SK-N-MC (cell line): ENCODE measurements around the gene FLT3LG.

Source experiments
- DNase-seq: peaks from one replicate; pipeline ENCODE4 v3.0.0-alpha.2; 2011; ENCODE audit warnings: low read depth, low spot score
- H3K27ac ChIP-seq: fragments of 200-600 bp; sonication (generic); 2 replicates; pipeline ENCODE4 v1.5.1; 2016; ENCODE audit warnings: mixed run types
- H3K36me3 ChIP-seq: fragments of 200-600 bp; sonication (generic); 2 replicates; pipeline ENCODE4 v1.6.1; 2017; ENCODE audit warnings: antibody characterized with exemption, low read length, mixed read lengths; ENCODE audit not compliant: insufficient read depth
- H3K4me3 ChIP-seq: fragments of 200-600 bp; sonication (generic); 2 replicates; pipeline ENCODE4 v1.5.1; 2016
- H3K9ac ChIP-seq: fragments of 200-600 bp; sonication (generic); 2 replicates; pipeline ENCODE4 v1.8.0; 2017; ENCODE audit warnings: mixed run types, mixed read lengths; ENCODE audit not compliant: insufficient read length
- H3K9me3 ChIP-seq: fragments of 200-600 bp; sonication (generic); 2 replicates; pipeline ENCODE4 v1.6.1; 2017; ENCODE audit warnings: low read depth, mild to moderate bottlenecking, antibody characterized with exemption, low read length, moderate library complexity, mixed read lengths
- EZH2 ChIP-seq: fragments of 200-600 bp; sonication (generic); IDR thresholded peaks from one replicate; pipeline ENCODE4 v1.6.1; 2017; ENCODE audit warnings: antibody characterized with exemption
- FOXP2 ChIP-seq: optimal IDR thresholded peaks from 2 replicates; pipeline ENCODE3; 2011; ENCODE audit warnings: mild to moderate bottlenecking, moderate library complexity; ENCODE audit not compliant: insufficient read depth; ENCODE audit errors: extremely low read length, control extremely low read depth
- POLR2AphosphoS5 ChIP-seq: IDR thresholded peaks from 2 replicates; pipeline ENCODE4 v1.6.1; 2012; ENCODE audit warnings: mild to moderate bottlenecking, low read depth, low read length, borderline replicate concordance

FLT3LG gene

GRCh38 chr19:49488046-49488862, 14.2 kb downstream of the FLT3LG start:
- peak overlapping the region; percentile 100 for H3K9ac ChIP-seq
- H3K4me3 ChIP-seq, result peak overlapping the region; percentile 98
- H3K36me3 ChIP-seq, result peaks cover 58% of the 10 kb centered on the region
- peak overlapping the region; percentile 97 for H3K27ac ChIP-seq
- no peaks in the 10 kb centered on the region for H3K9me3 ChIP-seq
- TF ChIP-seq EZH2 (no peak), POLR2AphosphoS5 (no peak), FOXP2 (no peak)
- DNase-seq, result no peak

- no peak for DNase-seq
- Histone ChIP-seq H3K27ac (peak overlapping the region; percentile 97), H3K9me3 (no peaks in the 10 kb centered on the region), H3K9ac (peak overlapping the region; percentile 100), H3K36me3 (peaks cover 60% of the 10 kb centered on the region), H3K4me3 (peak overlapping the region; percentile 98)
- TF ChIP-seq POLR2AphosphoS5, result no peak
- TF ChIP-seq EZH2, result no peak
- TF ChIP-seq FOXP2, result no peak
Observed at GRCh38 chr19:49488863-49489537, 15.0 kb downstream of the FLT3LG start.

- no peak for TF ChIP-seq POLR2AphosphoS5
- no peak for TF ChIP-seq EZH2
- no peak for DNase-seq
- Histone ChIP-seq H3K4me3 (peak overlapping the region; percentile 98), H3K36me3 (peaks cover 60% of the 10 kb centered on the region), H3K27ac (peak overlapping the region; percentile 97), H3K9ac (peak overlapping the region; percentile 100), H3K9me3 (no peaks in the 10 kb centered on the region)
Observed at GRCh38 chr19:49489601-49490167, 15.7 kb downstream of the FLT3LG start.

GRCh38 chr19:49490287-49491029, 16.4 kb downstream of the FLT3LG start:
- H3K27ac ChIP-seq, result peak overlapping the region; percentile 97
- TF ChIP-seq EZH2, result no peak
- TF ChIP-seq POLR2AphosphoS5, result peak; percentile 47
- TF ChIP-seq FOXP2, result no peak
- peaks cover 60% of the 10 kb centered on the region for H3K36me3 ChIP-seq
- DNase-seq, result no peak
- H3K9ac ChIP-seq, result peak overlapping the region; percentile 100
- H3K4me3 ChIP-seq, result peak overlapping the region; percentile 98
- no peaks in the 10 kb centered on the region for H3K9me3 ChIP-seq

GRCh38 chr19:49491030-49491803, 17.2 kb downstream of the FLT3LG start:
- no peak for DNase-seq
- H3K9me3 ChIP-seq, result no peaks in the 10 kb centered on the region
- peak overlapping the region; percentile 98; the same call in 1 of the 2 replicates for H3K4me3 ChIP-seq
- TF ChIP-seq EZH2, result no peak
- peak overlapping the region; percentile 21 for H3K9ac ChIP-seq
- peaks cover 60% of the 10 kb centered on the region for H3K36me3 ChIP-seq
- H3K27ac ChIP-seq, result peak overlapping the region; percentile 97

- no peak for DNase-seq
- no peak overlapping the region for H3K4me3 ChIP-seq
- no peak for TF ChIP-seq FOXP2
- H3K9ac ChIP-seq, result no peak overlapping the region
- H3K36me3 ChIP-seq, result peaks cover 66% of the 10 kb centered on the region
- no peaks in the 10 kb centered on the region for H3K9me3 ChIP-seq
- H3K27ac ChIP-seq, result peak overlapping the region; percentile 97
Observed at GRCh38 chr19:49491804-49492572, 18.0 kb downstream of the FLT3LG start.

GRCh38 chr19:49492573-49493405, 18.8 kb downstream of the FLT3LG start:
- no peak overlapping the region for H3K9ac ChIP-seq
- peak overlapping the region; percentile 97 for H3K27ac ChIP-seq
- H3K9me3 ChIP-seq, result no peaks in the 10 kb centered on the region
- no peak overlapping the region for H3K4me3 ChIP-seq
- no peak for TF ChIP-seq EZH2
- TF ChIP-seq FOXP2, result no peak
- peak; percentile 74 for TF ChIP-seq POLR2AphosphoS5
- H3K36me3 ChIP-seq, result peaks cover 71% of the 10 kb centered on the region
- DNase-seq, result no peak
